A673 (cell line): ENCODE data around the gene UGT2A3. TPM values are rescaled to one million over a fixed set of nuclear protein-coding genes. Genes with fewer than 3 reads are reported as not detected.

ENCODE experiments used
- BruUV-seq: library from RNA; stranded (reverse); fragments of 400-500 nt; replicated peaks from 2 replicates; lab custom pipeline; 2021; lab: Mats Ljungman, UMichigan
- CTCF ChIA-PET: fragments of 300-600 bp; sonication (Branson Sonifier 250); formaldehyde crosslinking; loops from one replicate; lab custom pipeline; 2022; ENCODE audit warnings: antibody characterized with exemption; lab: Charles Lee
- POLR2A ChIA-PET: fragments of 300-600 bp; sonication (Branson Sonifier 250); formaldehyde crosslinking; loops from one replicate; lab custom pipeline; 2022; ENCODE audit warnings: antibody characterized with exemption; ENCODE audit not compliant: low non-redundant PET; lab: Charles Lee
- DNase-seq: peaks from one replicate; pipeline ENCODE4 v3.0.0-alpha.2; 2015; ENCODE audit warnings: low spot score
- H3K27ac ChIP-seq: fragments of 200-600 bp; sonication (generic); 2 replicates; pipeline ENCODE4 v1.5.1; 2016; ENCODE audit warnings: mixed run types, low read depth, mild to moderate bottlenecking, mixed read lengths, antibody characterized with exemption, low read length; ENCODE audit not compliant: poor library complexity, severe bottlenecking
- H3K27me3 ChIP-seq: fragments of 200-600 bp; sonication (generic); replicated peaks from 2 replicates; pipeline ENCODE4 v1.6.1; 2017; ENCODE audit warnings: mixed run types, low read depth, mild to moderate bottlenecking, mixed read lengths, antibody characterized with exemption, low read length; ENCODE audit not compliant: insufficient read depth, poor library complexity
- H3K36me3 ChIP-seq: fragments of 200-600 bp; sonication (generic); 2 replicates; pipeline ENCODE4 v1.6.1; 2016; ENCODE audit warnings: mixed run types, mild to moderate bottlenecking, mixed read lengths, antibody characterized with exemption, low read length; ENCODE audit not compliant: insufficient read depth, poor library complexity, severe bottlenecking
- H3K4me1 ChIP-seq: fragments of 200-600 bp; sonication (generic); 2 replicates; pipeline ENCODE4 v1.6.1; 2017; ENCODE audit warnings: mixed run types, mild to moderate bottlenecking, mixed read lengths, antibody characterized with exemption, low read length; ENCODE audit not compliant: insufficient read depth, poor library complexity, severe bottlenecking
- H3K4me3 ChIP-seq: fragments of 200-600 bp; sonication (generic); 2 replicates; pipeline ENCODE4 v1.5.1; 2016; ENCODE audit warnings: low read depth, mixed run types, mild to moderate bottlenecking, mixed read lengths, low read length; ENCODE audit not compliant: poor library complexity, severe bottlenecking
- H3K9me3 ChIP-seq: fragments of 200-600 bp; sonication (generic); 2 replicates; pipeline ENCODE4 v1.6.1; 2016; ENCODE audit warnings: mixed run types, low read depth, mild to moderate bottlenecking, mixed read lengths, antibody characterized with exemption, low read length; ENCODE audit not compliant: poor library complexity, severe bottlenecking
- EZH2 ChIP-seq: fragments of 200-600 bp; sonication (generic); IDR thresholded peaks from 2 replicates; pipeline ENCODE4 v1.6.1; 2017; ENCODE audit warnings: borderline replicate concordance, low read depth, mild to moderate bottlenecking, mixed read lengths, antibody characterized with exemption, low read length; ENCODE audit not compliant: poor library complexity, severe bottlenecking
- intact Hi-C: fragments of 100-400 bp; cut with micrococcal nuclease; formaldehyde crosslinking; loops from one replicate; pipeline ENCODE4 v1.10.0; 2022; ENCODE audit not compliant: unreplicated experiment
- total RNA-seq: library from RNA; stranded (reverse); gene quantifications from 2 replicates; pipeline ENCODE4 v1.2.3, GENCODE V29; 2021
- TF ChIP-seq, protein P1 (sequence below): fragments of 300-800, 200-600 bp; sonication (generic); conservative IDR thresholded peaks from 2 replicates; pipeline ENCODE4 v1.5.1; 2017; ENCODE audit warnings: low read depth, mild to moderate bottlenecking, antibody characterized with exemption, low read length, moderate library complexity, mixed read lengths

Gene UGT2A3
- total RNA-seq, 1 experiment from 2014 or later = not detected

DNA sequence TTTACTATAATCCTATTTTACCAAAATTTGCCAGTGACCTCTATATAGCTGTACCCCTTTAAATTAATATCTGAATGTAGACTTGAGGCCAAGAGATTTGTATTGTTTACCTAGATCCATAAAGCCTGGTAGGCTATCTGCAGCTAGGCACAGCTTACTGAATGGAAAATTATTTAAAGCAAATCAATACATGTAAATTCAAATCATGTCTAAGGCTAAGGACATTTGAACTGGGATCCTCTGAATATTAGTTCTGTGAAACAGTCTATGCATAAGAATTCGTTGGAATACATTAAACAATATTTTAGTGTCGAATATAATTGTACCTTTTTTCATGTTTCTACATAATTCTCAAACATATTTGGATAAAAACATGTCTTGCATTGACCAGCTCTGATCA is 1.6 kb downstream of the UGT2A3 start:
- no peaks in the 10 kb centered on the region for H3K27me3 ChIP-seq
- H3K4me3 ChIP-seq = no peak overlapping the region
- CTCF ChIA-PET = no interaction called here
- H3K27ac ChIP-seq = no peak overlapping the region
- DNase-seq = no peak
- no TSS peak for BruUV-seq
- H3K4me1 ChIP-seq = no peaks in the 10 kb centered on the region
- H3K36me3 ChIP-seq = no peaks in the 10 kb centered on the region
- POLR2A ChIA-PET = no interaction called here
- TF ChIP-seq EZH2 = no peak
- TF ChIP-seq, protein P1, sequence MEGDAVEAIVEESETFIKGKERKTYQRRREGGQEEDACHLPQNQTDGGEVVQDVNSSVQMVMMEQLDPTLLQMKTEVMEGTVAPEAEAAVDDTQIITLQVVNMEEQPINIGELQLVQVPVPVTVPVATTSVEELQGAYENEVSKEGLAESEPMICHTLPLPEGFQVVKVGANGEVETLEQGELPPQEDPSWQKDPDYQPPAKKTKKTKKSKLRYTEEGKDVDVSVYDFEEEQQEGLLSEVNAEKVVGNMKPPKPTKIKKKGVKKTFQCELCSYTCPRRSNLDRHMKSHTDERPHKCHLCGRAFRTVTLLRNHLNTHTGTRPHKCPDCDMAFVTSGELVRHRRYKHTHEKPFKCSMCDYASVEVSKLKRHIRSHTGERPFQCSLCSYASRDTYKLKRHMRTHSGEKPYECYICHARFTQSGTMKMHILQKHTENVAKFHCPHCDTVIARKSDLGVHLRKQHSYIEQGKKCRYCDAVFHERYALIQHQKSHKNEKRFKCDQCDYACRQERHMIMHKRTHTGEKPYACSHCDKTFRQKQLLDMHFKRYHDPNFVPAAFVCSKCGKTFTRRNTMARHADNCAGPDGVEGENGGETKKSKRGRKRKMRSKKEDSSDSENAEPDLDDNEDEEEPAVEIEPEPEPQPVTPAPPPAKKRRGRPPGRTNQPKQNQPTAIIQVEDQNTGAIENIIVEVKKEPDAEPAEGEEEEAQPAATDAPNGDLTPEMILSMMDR = no peak
- intact Hi-C loops = no loop called here
- no peaks in the 10 kb centered on the region for H3K9me3 ChIP-seq

DNA sequence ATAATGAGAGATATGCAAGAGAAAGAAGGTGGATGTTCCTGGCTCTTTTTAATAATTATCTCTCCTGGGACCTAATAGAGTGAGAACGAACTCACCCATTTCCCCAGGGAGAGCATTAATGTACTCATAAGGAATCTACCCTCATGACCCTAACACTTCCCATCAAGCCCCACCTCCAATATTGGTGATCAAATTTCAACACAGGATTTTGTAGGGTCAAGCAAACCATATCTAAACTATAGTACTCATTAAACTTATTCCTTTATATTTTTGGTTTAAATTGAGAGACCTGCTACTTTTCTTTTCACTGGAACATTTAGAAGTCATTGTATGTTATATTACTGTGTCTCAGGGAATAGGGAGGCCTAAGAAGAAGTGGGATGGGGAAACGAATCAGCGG is 2.6 kb downstream of the UGT2A3 start:
- Histone ChIP-seq H3K4me3 (no peak overlapping the region), H3K27me3 (no peaks in the 10 kb centered on the region), H3K4me1 (no peaks in the 10 kb centered on the region), H3K9me3 (no peaks in the 10 kb centered on the region), H3K36me3 (no peaks in the 10 kb centered on the region), H3K27ac (no peak overlapping the region)
- no TSS peak for BruUV-seq
- intact Hi-C loops = no loop called here
- TF ChIP-seq, protein P1 = no peak
- no peak for TF ChIP-seq EZH2
- ChIA-PET CTCF (no interaction called here), POLR2A (no interaction called here)
- DNase-seq = no peak

DNA sequence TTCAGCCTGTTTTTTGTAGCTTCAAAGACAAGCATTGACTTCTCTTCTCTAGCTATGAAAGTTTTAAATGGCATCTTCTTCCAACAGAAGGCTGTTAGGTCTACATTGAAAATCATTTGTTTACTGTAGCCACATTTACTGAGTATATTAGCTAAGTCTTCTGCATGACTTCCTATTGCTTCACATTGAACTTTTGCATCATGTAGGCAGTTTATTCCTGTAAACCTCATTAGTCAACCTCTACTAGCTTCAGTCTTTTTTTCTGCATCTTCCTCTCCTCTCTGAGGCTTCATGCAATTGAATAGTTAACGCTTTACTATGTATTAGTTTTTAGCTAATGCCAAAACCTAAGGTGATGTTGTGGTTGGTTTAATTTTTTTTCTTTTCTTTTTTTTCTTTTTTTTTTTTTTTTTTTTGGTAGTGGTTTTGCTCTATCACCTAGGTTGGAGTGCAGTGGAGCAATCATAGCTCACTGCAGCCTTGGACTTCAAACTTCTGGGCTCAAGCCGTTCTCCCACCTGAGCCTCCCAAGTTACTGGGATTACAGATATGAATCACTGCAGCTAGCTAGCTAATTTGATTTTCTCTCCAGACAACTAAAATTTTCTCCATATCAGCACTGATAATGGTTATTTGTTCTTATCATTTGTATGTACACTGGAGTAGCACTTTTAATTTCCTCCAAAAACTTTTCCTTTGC is 3.4 kb downstream of the UGT2A3 start:
- H3K27me3 ChIP-seq = no peaks in the 10 kb centered on the region
- no TSS peak for BruUV-seq
- CTCF ChIA-PET = no interaction called here

More for the DNA sequence above, 3.4 kb downstream of the UGT2A3 start:
- H3K9me3 ChIP-seq = no peaks in the 10 kb centered on the region
- POLR2A ChIA-PET = no interaction called here
- intact Hi-C loops = no loop called here
- TF ChIP-seq EZH2 = no peak
- TF ChIP-seq, protein P1 = no peak
- no peak for DNase-seq
- no peak overlapping the region for H3K4me3 ChIP-seq
- H3K4me1 ChIP-seq = no peaks in the 10 kb centered on the region
- H3K36me3 ChIP-seq = no peaks in the 10 kb centered on the region
- no peak overlapping the region for H3K27ac ChIP-seq
